B cell (primary cell): ENCODE data around the gene KRTAP5-2. TPM values are rescaled to one million over a fixed set of nuclear protein-coding genes. Genes with fewer than 3 reads are reported as not detected.

Experiments used
- ATAC-seq: fragments of 200-7000 bp; cut with Tn5 transposase; one replicate; pipeline ENCODE4 v1.10.0; 2021; ENCODE audit warnings: low read depth, mild to moderate bottlenecking, moderate number of reproducible peaks, moderate library complexity
- CTCF ChIA-PET: fragments of 350-600 bp; sonication (Branson Sonifier 250); formaldehyde crosslinking; loops from one replicate; lab custom pipeline; 2021; ENCODE audit warnings: antibody characterized with exemption, inconsistent platforms; lab: Charles Lee
- POLR2A ChIA-PET: fragments of 350-600 bp; sonication (Branson Sonifier 250); formaldehyde crosslinking; loops from one replicate; lab custom pipeline; 2021; ENCODE audit warnings: antibody characterized with exemption; lab: Charles Lee
- DNase-seq: peaks from one replicate; pipeline ENCODE4 v3.0.0; 2013
- H2AFZ ChIP-seq: 2 replicates; pipeline ENCODE4 v1.6.1; 2012; ENCODE audit warnings: mild to moderate bottlenecking, low read depth, low read length; ENCODE audit not compliant: insufficient read depth, poor library complexity, severe bottlenecking
- H3K27ac ChIP-seq, 2 donors: 1 replicate in 1 of 2; 2 replicates in 1 of 2; pipeline ENCODE4 v1.5.1; 2012 to 2013; ENCODE audit warnings: low read length in 2 of 2, mild to moderate bottlenecking in 2 of 2, moderate library complexity in 1 of 2
- H3K27me3 ChIP-seq, 4 experiments: fragments of 200-600 bp in 1 of 4; sonication (generic) in 1 of 4; replicated peaks in 1 of 4; 1 replicate in 2 of 4; 2 replicates in 2 of 4; pipeline versions ENCODE4 v1.6.1 to v1.7.0; 2013 to 2016; ENCODE audit warnings: low read length in 3 of 4, mild to moderate bottlenecking in 2 of 4, mixed read lengths in 1 of 4, moderate library complexity in 1 of 4; ENCODE audit not compliant: insufficient read depth in 4 of 4, control insufficient read depth in 3 of 4; ENCODE audit errors: control extremely low read depth in 1 of 4
- H3K36me3 ChIP-seq, 2 experiments: replicated peaks in 1 of 2; 1 replicate in 1 of 2; 2 replicates in 1 of 2; pipeline versions ENCODE4 v1.6.1 to v1.7.1; 2013; ENCODE audit warnings: low read length in 1 of 2; ENCODE audit not compliant: insufficient read depth in 2 of 2, control insufficient read depth in 1 of 2; ENCODE audit errors: control extremely low read depth in 1 of 2, extremely low read depth in 1 of 2
- H3K4me1 ChIP-seq, 2 donors: fragments of 200-600 bp in 1 of 2; sonication (generic) in 1 of 2; 1 replicate in 1 of 2; 2 replicates in 1 of 2; pipeline versions ENCODE4 v1.5.1 to v1.6.1; 2013 to 2017; ENCODE audit warnings: low read length in 2 of 2; ENCODE audit not compliant: control insufficient read depth in 2 of 2, insufficient read depth in 2 of 2
- H3K4me2 ChIP-seq: replicated peaks from 2 replicates; pipeline ENCODE3; 2012; ENCODE audit warnings: mild to moderate bottlenecking, low read depth, low read length; ENCODE audit not compliant: poor library complexity, severe bottlenecking
- H3K4me3 ChIP-seq, 5 experiments: fragments of 200-600 bp in 1 of 5; sonication (generic) in 1 of 5; 1 replicate in 3 of 5; 2 replicates in 2 of 5; pipeline versions ENCODE4 v1.5.1 to v1.7.0; 2011 to 2016; ENCODE audit warnings: low read length in 4 of 5, mild to moderate bottlenecking in 4 of 5, low read depth in 2 of 5, control low read depth in 1 of 5, moderate library complexity in 1 of 5; ENCODE audit not compliant: insufficient read depth in 1 of 5; ENCODE audit errors: control extremely low read depth in 1 of 5, extremely low read depth in 1 of 5
- H3K79me2 ChIP-seq: fragments of 200-600 bp; sonication (generic); one replicate; pipeline ENCODE4 v1.6.0; 2016; ENCODE audit warnings: low read length; ENCODE audit not compliant: control insufficient read depth, insufficient read depth
- H3K9ac ChIP-seq: fragments of 200-600 bp; sonication (generic); 2 replicates; pipeline ENCODE4 v1.6.1; 2017; ENCODE audit warnings: mild to moderate bottlenecking, low read length, moderate library complexity
- H3K9me3 ChIP-seq, 3 donors: one replicate each; pipeline versions ENCODE4 v1.6.1 to v1.7.1; 2013; ENCODE audit warnings: low read length in 2 of 3; ENCODE audit not compliant: control insufficient read depth in 2 of 3, insufficient read depth in 1 of 3; ENCODE audit errors: control extremely low read depth in 1 of 3
- H4K20me1 ChIP-seq: 2 replicates; pipeline ENCODE4 v1.6.0; 2012; ENCODE audit warnings: mild to moderate bottlenecking, low read length; ENCODE audit not compliant: insufficient read depth, control insufficient read depth, poor library complexity, severe bottlenecking
- H3K27ac Mint-ChIP-seq: one replicate; pipeline ENCODE4 v1.8.0; 2021; ENCODE audit warnings: mixed read lengths
- H3K27me3 Mint-ChIP-seq: one replicate; pipeline ENCODE4 v1.8.0; 2021; ENCODE audit warnings: mixed read lengths
- H3K4me1 Mint-ChIP-seq: one replicate; pipeline ENCODE4 v1.8.0; 2021; ENCODE audit warnings: mixed read lengths
- H3K4me3 Mint-ChIP-seq: one replicate; pipeline ENCODE4 v1.8.0; 2021; ENCODE audit warnings: mixed read lengths
- H3K9me3 Mint-ChIP-seq: one replicate; pipeline ENCODE4 v1.8.0; 2022; ENCODE audit warnings: mixed read lengths; ENCODE audit not compliant: insufficient read depth
- CTCF ChIP-seq: fragments of 200-600 bp; IDR thresholded peaks from one replicate; pipeline ENCODE4 v1.8.0; 2022; ENCODE audit warnings: antibody characterized with exemption, mild to moderate bottlenecking
- WGBS: methylation state at CpG from one replicate; pipeline ENCODE4 v1.1.5; 2013; ENCODE audit warnings: missing lambda C conversion rate; ENCODE audit not compliant: insufficient coverage; 5-methylcytosine and 5-hydroxymethylcytosine counted together
- intact Hi-C: fragments of 100-400 bp; cut with micrococcal nuclease; formaldehyde crosslinking; loops from one replicate; pipeline ENCODE4 v1.10.0; 2022
- polyA plus RNA-seq: library from polyadenylated mRNA; depleted of rRNA; stranded (reverse); fragments of >200 nt; gene quantifications from 2 replicates; pipeline ENCODE4 v1.2.3, GENCODE V29; 2012
- total RNA-seq, 2 donors: library from RNA; stranded (reverse); fragments of 120-200 nt in 1 of 2; gene quantifications; 1 replicate in 1 of 2; 2 replicates in 1 of 2; pipeline versions ENCODE4 v1.2.3 to v1.2.4, GENCODE V29; 2013 to 2022

Gene KRTAP5-2
- total and polyA plus RNA-seq, 2 donors (not counting 1 experiment from before 2014, with no cell fraction given): 0.36 TPM; not detected in 1

- CTCF ChIA-PET: interaction anchor here (0.8 to 2.7 kb wide), 8 partner anchors 26 to 604 kb away, joined by 3 to 60 read pairs (median 10); partner anchors contain the start of gene KRTAP5-5
- Mint-ChIP-seq H3K27me3 (peaks cover 14% of the 10 kb centered on the region), H3K4me3 (peak overlapping the region; percentile 78), H3K4me1 (peaks cover 16% of the 10 kb centered on the region), H3K9me3 (no peaks in the 10 kb centered on the region), H3K27ac (no peak overlapping the region)
- POLR2A ChIA-PET: interaction anchor here (2.2 kb wide), 1 partner anchor 26 kb away, joined by 9 read pairs; no protein-coding TSS in a partner anchor
- Histone ChIP-seq H3K9ac (peak overlapping the region; percentile 54), H3K27me3 (peaks cover 0 to 56% (median 19%) of the 10 kb centered on the region in 4 experiments), H3K4me2 (peak overlapping the region; percentile 95), H3K4me1 (peaks cover 23 to 27% of the 10 kb centered on the region in 2 donors), H3K9me3 (peaks cover 0 to 10% (median 0%) of the 10 kb centered on the region in 3 donors), H2AFZ (no peak overlapping the region), H3K4me3 (peak overlapping the region in 4 of 5 experiments; percentile 19 to 59 (median 34)), H3K79me2 (no peaks in the 10 kb centered on the region), H3K36me3 (no peaks in the 10 kb centered on the region), H4K20me1 (peaks cover 8% of the 10 kb centered on the region), H3K27ac (no peak overlapping the region)
- DNase-seq: peak; percentile 52
- intact Hi-C loops: no loop called here
- TF ChIP-seq CTCF: no peak
- 3% methylated on average over 21 of the region's 33 CpGs for WGBS
- no peak for ATAC-seq
Observed at GRCh38 chr11:1547467-1548098, 50.5 kb downstream of the KRTAP5-2 start.

Other genes with a start within 250 kb of the KRTAP5-2 start
- gene BRSK2, start 208.4 kb downstream of the KRTAP5-2 start, total RNA-seq: 0.79 and 1.5 TPM in 2 replicates
- 0.20 and 0.51 TPM in 2 replicates for gene BRSK2, start 208.4 kb downstream of the KRTAP5-2 start, polyA plus RNA-seq
- 55.7 and 63.4 TPM in 2 replicates for gene MOB2, start 111.5 kb downstream of the KRTAP5-2 start, total RNA-seq
- 41.9 and 57.6 TPM in 2 replicates for gene MOB2, start 111.5 kb downstream of the KRTAP5-2 start, polyA plus RNA-seq
- gene DUSP8, start 26.0 kb downstream of the KRTAP5-2 start, total RNA-seq: 4.3 and 5.2 TPM in 2 replicates
- 7.2 and 24.0 TPM in 2 replicates for gene DUSP8, start 26.0 kb downstream of the KRTAP5-2 start, polyA plus RNA-seq
- not detected in 2 replicates for gene KRTAP5-1, start 13.0 kb downstream of the KRTAP5-2 start, total RNA-seq
- gene KRTAP5-1, start 13.0 kb downstream of the KRTAP5-2 start, polyA plus RNA-seq: not detected in 2 replicates
- gene KRTAP5-3, start 10.2 kb upstream of the KRTAP5-2 start, total RNA-seq: not detected in 2 replicates
- gene KRTAP5-3, start 10.2 kb upstream of the KRTAP5-2 start, polyA plus RNA-seq: not detected in 2 replicates
- gene KRTAP5-4, start 23.8 kb upstream of the KRTAP5-2 start, total RNA-seq: not detected in 2 replicates
- gene KRTAP5-4, start 23.8 kb upstream of the KRTAP5-2 start, polyA plus RNA-seq: not detected in 2 replicates
- not detected in 2 replicates for gene KRTAP5-5, start 31.5 kb upstream of the KRTAP5-2 start, total RNA-seq
- gene KRTAP5-5, start 31.5 kb upstream of the KRTAP5-2 start, polyA plus RNA-seq: not detected in 2 replicates
- not detected in 2 replicates for gene KRTAP5-6, start 98.9 kb upstream of the KRTAP5-2 start, total RNA-seq
- gene KRTAP5-6, start 98.9 kb upstream of the KRTAP5-2 start, polyA plus RNA-seq: not detected in 2 replicates
- 1.1 and 1.7 TPM in 2 replicates for gene IFITM10, start 152.3 kb upstream of the KRTAP5-2 start, total RNA-seq
- 0.09 and 0.17 TPM in 2 replicates for gene IFITM10, start 152.3 kb upstream of the KRTAP5-2 start, polyA plus RNA-seq
- gene CTSD, start 165.6 kb upstream of the KRTAP5-2 start, total RNA-seq: 80.4 and 83.5 TPM in 2 replicates
- 33.5 and 42.2 TPM in 2 replicates for gene CTSD, start 165.6 kb upstream of the KRTAP5-2 start, polyA plus RNA-seq
- not detected in 2 replicates for gene SYT8, start 236.7 kb upstream of the KRTAP5-2 start, total RNA-seq
- gene SYT8, start 236.7 kb upstream of the KRTAP5-2 start, polyA plus RNA-seq: not detected in 2 replicates
- gene TNNI2, start 240.7 kb upstream of the KRTAP5-2 start, total RNA-seq: 1.6 and 2.9 TPM in 2 replicates
- gene TNNI2, start 240.7 kb upstream of the KRTAP5-2 start, polyA plus RNA-seq: 12.9 and 28.6 TPM in 2 replicates